Measurements from ENCODE around the gene MPP2.

MPP2 gene

GRCh38 chr17:43890240-43890639 lies 17.1 kb downstream of the MPP2 start:
- H3K4me3 ChIP-seq (ENCODE audit: low read depth, low read length): no peak overlapping the region
- TF ChIP-seq, protein P1, sequence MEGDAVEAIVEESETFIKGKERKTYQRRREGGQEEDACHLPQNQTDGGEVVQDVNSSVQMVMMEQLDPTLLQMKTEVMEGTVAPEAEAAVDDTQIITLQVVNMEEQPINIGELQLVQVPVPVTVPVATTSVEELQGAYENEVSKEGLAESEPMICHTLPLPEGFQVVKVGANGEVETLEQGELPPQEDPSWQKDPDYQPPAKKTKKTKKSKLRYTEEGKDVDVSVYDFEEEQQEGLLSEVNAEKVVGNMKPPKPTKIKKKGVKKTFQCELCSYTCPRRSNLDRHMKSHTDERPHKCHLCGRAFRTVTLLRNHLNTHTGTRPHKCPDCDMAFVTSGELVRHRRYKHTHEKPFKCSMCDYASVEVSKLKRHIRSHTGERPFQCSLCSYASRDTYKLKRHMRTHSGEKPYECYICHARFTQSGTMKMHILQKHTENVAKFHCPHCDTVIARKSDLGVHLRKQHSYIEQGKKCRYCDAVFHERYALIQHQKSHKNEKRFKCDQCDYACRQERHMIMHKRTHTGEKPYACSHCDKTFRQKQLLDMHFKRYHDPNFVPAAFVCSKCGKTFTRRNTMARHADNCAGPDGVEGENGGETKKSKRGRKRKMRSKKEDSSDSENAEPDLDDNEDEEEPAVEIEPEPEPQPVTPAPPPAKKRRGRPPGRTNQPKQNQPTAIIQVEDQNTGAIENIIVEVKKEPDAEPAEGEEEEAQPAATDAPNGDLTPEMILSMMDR (IDR thresholded peaks at IDR 0.05; ENCODE audit: borderline replicate concordance, insufficient read depth, low read depth, low read length): no peak

DNA sequence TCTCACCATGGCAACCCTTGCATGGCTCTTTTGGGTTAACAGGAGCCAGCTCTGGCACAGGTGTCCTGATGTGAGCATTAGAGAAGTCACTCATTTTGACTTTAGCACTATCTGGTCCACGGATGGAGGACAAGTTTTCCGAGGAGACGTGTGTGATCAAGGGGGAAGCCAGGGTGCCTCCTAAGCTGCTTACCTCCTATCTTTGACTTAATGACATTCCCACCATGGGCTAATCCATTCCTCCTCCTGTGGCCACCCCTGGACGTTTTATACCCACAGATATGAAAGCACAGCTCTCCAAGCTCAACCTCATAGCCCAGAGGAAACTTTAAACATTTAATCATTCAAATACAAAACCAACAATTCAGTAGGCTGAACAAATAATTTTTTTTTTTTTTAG lies 18.8 kb downstream of the MPP2 start:
- H3K4me3 ChIP-seq (ENCODE audit: low read depth, low read length): no peak overlapping the region
- TF ChIP-seq, protein P1 (IDR thresholded peaks at IDR 0.05; ENCODE audit: borderline replicate concordance, insufficient read depth, low read depth, low read length): no peak

GRCh38 chr17:43882761-43883415 lies 24.4 kb downstream of the MPP2 start:
- TF ChIP-seq, protein P1 (IDR thresholded peaks at IDR 0.05; ENCODE audit: borderline replicate concordance, insufficient read depth, low read depth, low read length): no peak
- H3K4me3 ChIP-seq (ENCODE audit: low read depth, low read length): no peak overlapping the region

DNA sequence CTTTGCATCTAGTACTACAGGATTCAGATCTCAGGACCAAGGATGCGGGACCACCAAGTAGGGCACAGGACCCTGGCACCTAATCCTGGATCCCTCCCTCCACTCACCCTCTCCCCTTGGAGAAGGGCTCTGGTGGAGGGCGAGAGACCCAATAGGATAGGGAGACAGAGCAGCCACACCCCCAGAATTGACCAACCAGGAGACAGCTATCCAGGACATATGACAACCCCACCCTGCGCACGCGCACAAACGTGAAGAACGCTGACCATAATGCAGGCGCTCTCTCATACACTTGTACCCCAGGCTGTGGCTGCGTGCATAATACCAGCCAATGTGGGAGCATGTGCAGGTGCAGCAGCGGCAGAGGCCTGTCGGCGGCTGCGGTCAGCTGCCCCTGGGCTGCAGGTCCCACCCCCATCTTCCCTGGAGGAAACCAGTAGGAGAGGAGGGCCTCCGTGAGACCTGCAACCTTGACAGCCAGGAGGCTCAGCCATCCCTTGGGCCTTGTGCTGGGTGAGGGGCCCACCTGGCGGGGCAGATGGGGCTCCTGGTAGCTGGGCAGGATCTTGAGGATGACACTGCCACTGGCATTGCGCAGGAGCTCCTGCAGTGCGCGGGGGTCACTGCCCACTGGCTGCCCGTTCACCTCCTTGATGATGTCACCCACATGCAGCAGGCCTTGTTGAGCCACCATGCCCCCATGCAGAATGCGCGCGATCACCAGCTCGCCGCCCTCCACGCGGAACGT lies 25.4 kb downstream of the MPP2 start:
- H3K4me3 ChIP-seq (ENCODE audit: low read depth, low read length): no peak overlapping the region
- TF ChIP-seq, protein P1 (IDR thresholded peaks at IDR 0.05; ENCODE audit: borderline replicate concordance, insufficient read depth, low read depth, low read length): no peak

- no peak overlapping the region for H3K4me3 ChIP-seq (ENCODE audit: low read depth, low read length)
Observed at GRCh38 chr17:43881181-43881580, 26.2 kb downstream of the MPP2 start.

DNA sequence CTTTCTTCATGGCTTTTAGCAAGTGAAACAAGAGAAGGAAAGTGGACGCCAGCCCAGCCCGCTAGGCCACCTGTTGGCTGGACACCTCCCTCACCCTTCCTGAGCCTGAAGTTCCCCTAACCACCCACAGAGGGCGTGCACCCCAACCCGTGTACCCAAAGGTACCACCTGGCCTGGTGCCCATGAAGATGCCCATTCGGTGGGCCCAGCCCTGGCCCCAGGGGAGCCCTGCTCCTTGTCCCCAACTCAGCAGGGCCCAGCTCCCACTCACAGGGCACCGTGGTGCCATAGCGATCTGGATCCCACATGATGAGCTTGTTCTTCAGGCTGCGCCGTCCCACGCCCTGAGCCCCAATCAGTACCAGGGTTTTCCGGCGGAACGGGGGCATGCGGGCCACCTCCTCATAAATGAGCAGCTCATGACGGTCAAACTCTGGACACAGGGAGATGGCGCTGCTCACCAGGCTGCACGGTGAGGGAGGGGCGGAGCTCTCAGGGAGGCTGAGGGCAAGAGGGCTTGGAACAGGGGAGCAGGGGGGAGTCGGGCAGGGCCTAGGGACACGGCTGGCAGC lies 26.8 kb downstream of the MPP2 start:
- no peak overlapping the region for H3K4me3 ChIP-seq (ENCODE audit: low read depth, low read length)
- TF ChIP-seq, protein P1 (IDR thresholded peaks at IDR 0.05; ENCODE audit: borderline replicate concordance, insufficient read depth, low read depth, low read length): peak; percentile 88

More at GRCh38 chr17:43881181-43881580, 26.2 kb downstream of the MPP2 start:
- TF ChIP-seq, protein P1 (IDR thresholded peaks at IDR 0.05; ENCODE audit: borderline replicate concordance, insufficient read depth, low read depth, low read length): no peak

All from GM12875 (cell line).